Mesendoderm (in vitro differentiated cells): ENCODE measurements around the gene SULT1C4.
A peak's percentile ranks its signal among the peaks of the same experiment; 100 is the strongest.

Experiments
- DNase-seq: peaks from one replicate; pipeline ENCODE4 v3.0.0; 2013
- H2AK5ac ChIP-seq: 2 replicates; pipeline ENCODE4 v1.6.1; 2013; ENCODE audit warnings: low read length, inconsistent platforms
- H2BK120ac ChIP-seq: 2 replicates; pipeline ENCODE4 v1.6.1; 2013; ENCODE audit warnings: low read depth, mild to moderate bottlenecking, low read length, moderate library complexity, mixed read lengths
- H2BK15ac ChIP-seq: replicated peaks from 2 replicates; pipeline ENCODE4 v1.6.1; 2013; ENCODE audit warnings: low read depth, mild to moderate bottlenecking, moderate library complexity
- H2BK5ac ChIP-seq: 2 replicates; pipeline ENCODE4 v1.6.1; 2013; ENCODE audit warnings: low read length, inconsistent platforms
- H3K18ac ChIP-seq: 2 replicates; pipeline ENCODE4 v1.6.1; 2013; ENCODE audit warnings: mild to moderate bottlenecking, low read length, mixed read lengths
- H3K23ac ChIP-seq: one replicate; pipeline ENCODE4 v1.6.1; 2013; ENCODE audit warnings: low read length
- H3K27ac ChIP-seq: 2 replicates; pipeline ENCODE4 v1.5.1; 2013; ENCODE audit warnings: low read depth, mild to moderate bottlenecking, inconsistent platforms, low read length, moderate library complexity
- H3K27me3 ChIP-seq: 2 replicates; pipeline ENCODE4 v1.6.1; 2013; ENCODE audit warnings: low read length, control low read depth, mild to moderate bottlenecking, inconsistent platforms; ENCODE audit not compliant: insufficient read depth, poor library complexity
- H3K36me3 ChIP-seq: 2 replicates; pipeline ENCODE4 v1.6.1; 2013; ENCODE audit warnings: low read length, inconsistent platforms; ENCODE audit not compliant: control insufficient read depth, insufficient read depth
- H3K4ac ChIP-seq: one replicate; pipeline ENCODE4 v1.6.1; 2013; ENCODE audit warnings: low read depth, mild to moderate bottlenecking, low read length, moderate library complexity
- H3K4me1 ChIP-seq: 2 replicates; pipeline ENCODE4 v1.6.1; 2013; ENCODE audit warnings: low read depth, low read length, inconsistent platforms; ENCODE audit not compliant: control insufficient read depth
- H3K4me2 ChIP-seq: 2 replicates; pipeline ENCODE4 v1.6.1; 2013; ENCODE audit warnings: low read length
- H3K4me3 ChIP-seq: 2 replicates; pipeline ENCODE4 v1.5.1; 2013; ENCODE audit warnings: mild to moderate bottlenecking, low read length
- H3K56ac ChIP-seq: one replicate; pipeline ENCODE4 v1.6.1; 2013; ENCODE audit warnings: low read length
- H3K79me1 ChIP-seq: 2 replicates; pipeline ENCODE4 v1.6.1; 2013; ENCODE audit warnings: low read length, inconsistent platforms
- H3K79me2 ChIP-seq: 2 replicates; pipeline ENCODE4 v1.6.1; 2013; ENCODE audit warnings: mild to moderate bottlenecking, low read length; ENCODE audit not compliant: control insufficient read depth, insufficient read depth
- H3K9ac ChIP-seq: 2 replicates; pipeline ENCODE4 v1.6.1; 2013; ENCODE audit warnings: low read length, inconsistent platforms
- H4K5ac ChIP-seq: one replicate; pipeline ENCODE4 v1.6.1; 2013; ENCODE audit warnings: low read length
- H4K8ac ChIP-seq: one replicate; pipeline ENCODE4 v1.6.1; 2013; ENCODE audit warnings: low read depth, mild to moderate bottlenecking, control low read depth, low read length, moderate library complexity
- WGBS: extraction: QIAGEN DNeasy Blood & Tissue Kit; methylation state at CpG from one replicate; pipeline ENCODE4 v1.1.7; 2013; ENCODE audit warnings: low lambda C conversion rate, missing lambda C conversion rate; ENCODE audit not compliant: insufficient coverage; ENCODE audit errors: extremely low coverage; 5-methylcytosine and 5-hydroxymethylcytosine counted together

Gene SULT1C4

GRCh38 chr2:108376774-108377173, 980 bp upstream of the SULT1C4 start:
- Histone ChIP-seq H3K23ac (no peak overlapping the region), H3K4me3 (no peak overlapping the region), H2BK5ac (no peak overlapping the region), H4K8ac (no peak overlapping the region), H3K4me2 (no peak overlapping the region), H3K27me3 (no peaks in the 10 kb centered on the region), H3K4ac (no peak overlapping the region), H2BK15ac (no peak overlapping the region), H3K27ac (no peak overlapping the region), H2AK5ac (no peak overlapping the region), H2BK120ac (no peak overlapping the region), H3K4me1 (no peaks in the 10 kb centered on the region), H3K36me3 (no peaks in the 10 kb centered on the region), H3K18ac (no peak overlapping the region), H4K5ac (no peak overlapping the region), H3K56ac (no peak overlapping the region), H3K79me1 (no peaks in the 10 kb centered on the region), H3K9ac (no peak overlapping the region), H3K79me2 (no peaks in the 10 kb centered on the region)
- DNase-seq, result no peak
- no CpG with 5 or more reads among the region's 4 CpGs for WGBS

- no peak overlapping the region for H3K4me3 ChIP-seq
Measured at GRCh38 chr2:108377401-108377800, 353 bp upstream of the SULT1C4 start.

GRCh38 chr2:108378851-108379250, 1.1 kb downstream of the SULT1C4 start:
- H3K4ac ChIP-seq, result no peak overlapping the region
- no peak overlapping the region for H3K4me2 ChIP-seq
- no peak overlapping the region for H2BK5ac ChIP-seq
- H2BK15ac ChIP-seq, result no peak overlapping the region
- H3K79me2 ChIP-seq, result no peaks in the 10 kb centered on the region
- no peak overlapping the region for H3K27ac ChIP-seq
- no peak overlapping the region for H3K56ac ChIP-seq
- H2BK120ac ChIP-seq, result no peak overlapping the region
- no peak overlapping the region for H3K9ac ChIP-seq
- H3K36me3 ChIP-seq, result no peaks in the 10 kb centered on the region
- H4K5ac ChIP-seq, result no peak overlapping the region
- no CpG with 5 or more reads among the region's 2 CpGs for WGBS
- H3K4me1 ChIP-seq, result peaks cover 3% of the 10 kb centered on the region
- no peak overlapping the region for H2AK5ac ChIP-seq
- DNase-seq, result no peak
- H3K18ac ChIP-seq, result no peak overlapping the region
- H3K23ac ChIP-seq, result no peak overlapping the region
- H4K8ac ChIP-seq, result no peak overlapping the region
- no peak overlapping the region for H3K4me3 ChIP-seq
- no peaks in the 10 kb centered on the region for H3K79me1 ChIP-seq
- no peaks in the 10 kb centered on the region for H3K27me3 ChIP-seq

More at GRCh38 chr2:108377401-108377800, 353 bp upstream of the SULT1C4 start:
- H3K4me2 ChIP-seq, result no peak overlapping the region
- H3K27ac ChIP-seq, result no peak overlapping the region
- H3K23ac ChIP-seq, result no peak overlapping the region
- no peak for DNase-seq
- WGBS, result no CpG with 5 or more reads among the region's 1 CpG
- no peaks in the 10 kb centered on the region for H3K36me3 ChIP-seq
- H2BK5ac ChIP-seq, result no peak overlapping the region
- H3K79me2 ChIP-seq, result no peaks in the 10 kb centered on the region
- no peak overlapping the region for H4K8ac ChIP-seq
- no peaks in the 10 kb centered on the region for H3K4me1 ChIP-seq
- H3K56ac ChIP-seq, result no peak overlapping the region
- H3K4ac ChIP-seq, result no peak overlapping the region
- H2AK5ac ChIP-seq, result no peak overlapping the region
- H2BK15ac ChIP-seq, result no peak overlapping the region
- H2BK120ac ChIP-seq, result no peak overlapping the region
- no peak overlapping the region for H4K5ac ChIP-seq
- H3K9ac ChIP-seq, result no peak overlapping the region
- no peaks in the 10 kb centered on the region for H3K27me3 ChIP-seq
- H3K18ac ChIP-seq, result no peak overlapping the region
- H3K79me1 ChIP-seq, result no peaks in the 10 kb centered on the region

- no peak overlapping the region for H3K4me3 ChIP-seq
- no CpG with 5 or more reads among the region's 4 CpGs for WGBS
- peaks cover 3% of the 10 kb centered on the region for H3K4me1 ChIP-seq
- H2BK120ac ChIP-seq, result no peak overlapping the region
- H4K8ac ChIP-seq, result no peak overlapping the region
- no peaks in the 10 kb centered on the region for H3K27me3 ChIP-seq
- H3K4ac ChIP-seq, result no peak overlapping the region
- H4K5ac ChIP-seq, result no peak overlapping the region
- H3K36me3 ChIP-seq, result no peaks in the 10 kb centered on the region
- no peaks in the 10 kb centered on the region for H3K79me2 ChIP-seq
- no peak overlapping the region for H3K23ac ChIP-seq
- H3K56ac ChIP-seq, result no peak overlapping the region
- H3K9ac ChIP-seq, result no peak overlapping the region
- H3K18ac ChIP-seq, result peak overlapping the region; percentile 83
- peak; percentile 14 for DNase-seq
- H3K27ac ChIP-seq, result peak overlapping the region; percentile 63
- no peak overlapping the region for H3K4me2 ChIP-seq
- peak overlapping the region; percentile 88 for H2BK15ac ChIP-seq
- H3K79me1 ChIP-seq, result no peaks in the 10 kb centered on the region
- H2AK5ac ChIP-seq, result no peak overlapping the region
- no peak overlapping the region for H2BK5ac ChIP-seq
Measured at GRCh38 chr2:108382196-108382595, 4.4 kb downstream of the SULT1C4 start.

GRCh38 chr2:108383146-108383830, 5.5 kb downstream of the SULT1C4 start:
- Histone ChIP-seq H2BK120ac (no peak overlapping the region), H2BK15ac (no peak overlapping the region), H4K5ac (no peak overlapping the region), H3K4ac (no peak overlapping the region), H2BK5ac (peak overlapping the region; percentile 51), H3K56ac (no peak overlapping the region), H3K23ac (no peak overlapping the region), H3K27ac (peak overlapping the region; percentile 61), H2AK5ac (no peak overlapping the region), H3K4me1 (peaks cover 3% of the 10 kb centered on the region), H3K4me3 (no peak overlapping the region), H3K27me3 (no peaks in the 10 kb centered on the region), H3K36me3 (no peaks in the 10 kb centered on the region), H3K9ac (no peak overlapping the region), H3K18ac (no peak overlapping the region), H4K8ac (no peak overlapping the region), H3K79me2 (no peaks in the 10 kb centered on the region), H3K4me2 (no peak overlapping the region), H3K79me1 (no peaks in the 10 kb centered on the region)
- DNase-seq, result peak; percentile 90
- no CpG with 5 or more reads among the region's 4 CpGs for WGBS
